PC-9 (cell line): ENCODE measurements around the gene KRT37.

Experiments
- EZH2 ChIP-seq: fragments of 200-600 bp; sonication (generic); IDR thresholded peaks from 2 replicates; pipeline ENCODE4 v1.8.0; 2017; ENCODE audit warnings: antibody characterized with exemption, low read depth
- TF ChIP-seq, protein P1 (sequence below): fragments of 200-600 bp; sonication (generic); conservative IDR thresholded peaks from 2 replicates; pipeline ENCODE4 v1.6.1; 2017; ENCODE audit warnings: mixed run types, antibody characterized with exemption, mild to moderate bottlenecking, moderate library complexity

DNA sequence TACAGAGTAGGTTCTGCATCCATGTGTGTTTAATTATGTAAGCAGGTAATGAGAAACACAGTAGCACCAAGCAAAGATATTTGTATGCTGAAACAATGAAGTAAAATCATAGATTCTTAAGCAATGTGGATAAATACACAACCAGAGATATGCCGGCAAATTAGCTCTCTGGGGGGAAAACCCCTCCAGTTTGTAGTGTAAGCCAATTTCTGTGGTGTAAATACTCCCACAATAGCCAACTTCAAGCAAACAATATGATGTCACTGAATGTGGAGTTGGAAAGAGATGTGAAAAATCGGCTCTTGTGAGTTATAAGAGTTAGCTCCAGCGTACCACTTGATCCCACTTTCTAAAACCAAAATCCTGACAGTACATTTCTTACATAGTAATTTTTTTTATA, 20.3 kb upstream of the KRT37 start:
- TF ChIP-seq, protein P1, sequence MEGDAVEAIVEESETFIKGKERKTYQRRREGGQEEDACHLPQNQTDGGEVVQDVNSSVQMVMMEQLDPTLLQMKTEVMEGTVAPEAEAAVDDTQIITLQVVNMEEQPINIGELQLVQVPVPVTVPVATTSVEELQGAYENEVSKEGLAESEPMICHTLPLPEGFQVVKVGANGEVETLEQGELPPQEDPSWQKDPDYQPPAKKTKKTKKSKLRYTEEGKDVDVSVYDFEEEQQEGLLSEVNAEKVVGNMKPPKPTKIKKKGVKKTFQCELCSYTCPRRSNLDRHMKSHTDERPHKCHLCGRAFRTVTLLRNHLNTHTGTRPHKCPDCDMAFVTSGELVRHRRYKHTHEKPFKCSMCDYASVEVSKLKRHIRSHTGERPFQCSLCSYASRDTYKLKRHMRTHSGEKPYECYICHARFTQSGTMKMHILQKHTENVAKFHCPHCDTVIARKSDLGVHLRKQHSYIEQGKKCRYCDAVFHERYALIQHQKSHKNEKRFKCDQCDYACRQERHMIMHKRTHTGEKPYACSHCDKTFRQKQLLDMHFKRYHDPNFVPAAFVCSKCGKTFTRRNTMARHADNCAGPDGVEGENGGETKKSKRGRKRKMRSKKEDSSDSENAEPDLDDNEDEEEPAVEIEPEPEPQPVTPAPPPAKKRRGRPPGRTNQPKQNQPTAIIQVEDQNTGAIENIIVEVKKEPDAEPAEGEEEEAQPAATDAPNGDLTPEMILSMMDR: no peak
- TF ChIP-seq EZH2: no peak
